ENCODE measurements around the gene GSTM4.

GRCh38 chr1:109639063-109639840 lies 16.6 kb upstream of the GSTM4 start:
- no peak for TF ChIP-seq EZH2 (IDR thresholded peaks at IDR 0.05; ENCODE audit: low read depth, low read length, severe bottlenecking)
- no peak for TF ChIP-seq RBBP5 (IDR thresholded peaks at IDR 0.05; ENCODE audit: borderline replicate concordance, low read depth, low read length)
- TF ChIP-seq RFX5 (IDR thresholded peaks at IDR 0.05; ENCODE audit: borderline replicate concordance, low read depth, low read length): no peak
- TF ChIP-seq CTCF (IDR thresholded peaks at IDR 0.05; ENCODE audit: control extremely low read depth in 1 of 3, insufficient read depth in 1 of 3, low read depth in 1 of 3, low read length in 3 of 3): no peak
- TF ChIP-seq USF2 (IDR thresholded peaks at IDR 0.05; ENCODE audit: low read length): no peak
- TF ChIP-seq, protein P1, sequence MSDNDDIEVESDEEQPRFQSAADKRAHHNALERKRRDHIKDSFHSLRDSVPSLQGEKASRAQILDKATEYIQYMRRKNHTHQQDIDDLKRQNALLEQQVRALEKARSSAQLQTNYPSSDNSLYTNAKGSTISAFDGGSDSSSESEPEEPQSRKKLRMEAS (IDR thresholded peaks at IDR 0.05): no peak
